ENCODE data around the gene SDK1. TPM values are rescaled to one million over a fixed set of nuclear protein-coding genes. Genes with fewer than 3 reads are reported as not detected.

Gene SDK1
- total RNA-seq, 2 experiments from 2014 or later = 0.19 to 0.36 TPM

GRCh38 chr7:3461923-3462322 is 160.9 kb downstream of the SDK1 start:
- ChIA-PET CTCF (ENCODE audit: unreplicated experiment) (no interaction called here), POLR2A (no interaction called here)
- no peak overlapping the region for H2AFZ ChIP-seq (ENCODE audit: low read length)
- no peaks in the 10 kb centered on the region for H3K36me3 ChIP-seq (ENCODE audit: insufficient read depth, low read length)
- H3K79me2 ChIP-seq (ENCODE audit: insufficient read depth, low read depth, low read length) = no peaks in the 10 kb centered on the region
- H3K4me2 ChIP-seq (ENCODE audit: low read length) = no peak overlapping the region
- TF ChIP-seq CTCF (conservative IDR thresholded peaks at IDR 0.05; ENCODE audit: low read length) (no peak), EZH2phosphoT487 (IDR thresholded peaks at IDR 0.05; ENCODE audit: borderline replicate concordance, low read depth, low read length) (no peak)
- BruUV-seq (replicated peaks) = no TSS peak
- no peaks in the 10 kb centered on the region for H4K20me1 ChIP-seq (ENCODE audit: insufficient read depth, low read length)
- H3K4me3 ChIP-seq (ENCODE audit: low read depth, low read length, poor library complexity, severe bottlenecking) = no peak overlapping the region
- H3K27ac ChIP-seq (ENCODE audit: low read depth, low read length, poor library complexity, severe bottlenecking) = no peak overlapping the region
- no peaks in the 10 kb centered on the region for H3K9me2 ChIP-seq (ENCODE audit: insufficient read depth, low read length)
- no peaks in the 10 kb centered on the region for H3K9me3 ChIP-seq (ENCODE audit: low read length)
- no peaks in the 10 kb centered on the region for H3K4me1 ChIP-seq (ENCODE audit: insufficient read depth, low read length, poor library complexity, severe bottlenecking)
- DNase-seq (ENCODE audit: low spot score) = no peak
- intact Hi-C loops (cut with micrococcal nuclease; ENCODE audit: unreplicated experiment) = no loop called here

- H3K4me1 ChIP-seq (ENCODE audit: insufficient read depth, low read length, poor library complexity, severe bottlenecking) = no peaks in the 10 kb centered on the region
- H4K20me1 ChIP-seq (ENCODE audit: insufficient read depth, low read length) = no peaks in the 10 kb centered on the region
- H3K4me2 ChIP-seq (ENCODE audit: low read length) = no peak overlapping the region
- H3K79me2 ChIP-seq (ENCODE audit: insufficient read depth, low read depth, low read length) = no peaks in the 10 kb centered on the region
- no TSS peak for BruUV-seq (replicated peaks)
- POLR2A ChIA-PET = no interaction called here
- no peak overlapping the region for H3K27ac ChIP-seq (ENCODE audit: low read depth, low read length, poor library complexity, severe bottlenecking)
- intact Hi-C loops (cut with micrococcal nuclease; ENCODE audit: unreplicated experiment) = no loop called here
- CTCF ChIA-PET (ENCODE audit: unreplicated experiment) = no interaction called here
- no peaks in the 10 kb centered on the region for H3K9me3 ChIP-seq (ENCODE audit: low read length)
- H3K4me3 ChIP-seq (ENCODE audit: low read depth, low read length, poor library complexity, severe bottlenecking) = no peak overlapping the region
- H3K9me2 ChIP-seq (ENCODE audit: insufficient read depth, low read length) = no peaks in the 10 kb centered on the region
- TF ChIP-seq CTCF (conservative IDR thresholded peaks at IDR 0.05; ENCODE audit: low read length) (no peak), EZH2phosphoT487 (IDR thresholded peaks at IDR 0.05; ENCODE audit: borderline replicate concordance, low read depth, low read length) (no peak)
- DNase-seq (ENCODE audit: low spot score) = no peak
- H3K36me3 ChIP-seq (ENCODE audit: insufficient read depth, low read length) = no peaks in the 10 kb centered on the region
- H2AFZ ChIP-seq (ENCODE audit: low read length) = no peak overlapping the region
Measured at GRCh38 chr7:3463696-3464095, 162.6 kb downstream of the SDK1 start.

GRCh38 chr7:3464900-3465622 is 164.0 kb downstream of the SDK1 start:
- Histone ChIP-seq H3K4me3 (ENCODE audit: low read depth, low read length, poor library complexity, severe bottlenecking) (no peak overlapping the region), H3K4me2 (ENCODE audit: low read length) (no peak overlapping the region), H3K9me3 (ENCODE audit: low read length) (no peaks in the 10 kb centered on the region), H3K79me2 (ENCODE audit: insufficient read depth, low read depth, low read length) (no peaks in the 10 kb centered on the region), H3K27ac (ENCODE audit: low read depth, low read length, poor library complexity, severe bottlenecking) (no peak overlapping the region), H3K4me1 (ENCODE audit: insufficient read depth, low read length, poor library complexity, severe bottlenecking) (no peaks in the 10 kb centered on the region), H2AFZ (ENCODE audit: low read length) (no peak overlapping the region), H3K9me2 (ENCODE audit: insufficient read depth, low read length) (no peaks in the 10 kb centered on the region), H4K20me1 (ENCODE audit: insufficient read depth, low read length) (no peaks in the 10 kb centered on the region), H3K36me3 (ENCODE audit: insufficient read depth, low read length) (no peaks in the 10 kb centered on the region)
- BruUV-seq (replicated peaks) = no TSS peak
- ChIA-PET POLR2A (no interaction called here), CTCF (ENCODE audit: unreplicated experiment) (no interaction called here)
- DNase-seq (ENCODE audit: low spot score) = no peak
- TF ChIP-seq EZH2phosphoT487 (IDR thresholded peaks at IDR 0.05; ENCODE audit: borderline replicate concordance, low read depth, low read length) = no peak
- TF ChIP-seq CTCF (conservative IDR thresholded peaks at IDR 0.05; ENCODE audit: low read length) = no peak
- intact Hi-C loops (cut with micrococcal nuclease; ENCODE audit: unreplicated experiment) = no loop called here

All from OCI-LY7 (cell line).